GM12801 (cell line): ENCODE measurements around the gene NRCAM.

Experiments
- CTCF ChIP-seq: IDR thresholded peaks from one replicate; pipeline ENCODE4 v1.5.1; 2011; ENCODE audit warnings: control low read depth; ENCODE audit not compliant: insufficient read length; ENCODE audit errors: extremely low read depth

NRCAM gene

GRCh38 chr7:108468246-108468645 is 12.0 kb upstream of the NRCAM start:
- no peak for TF ChIP-seq CTCF

DNA sequence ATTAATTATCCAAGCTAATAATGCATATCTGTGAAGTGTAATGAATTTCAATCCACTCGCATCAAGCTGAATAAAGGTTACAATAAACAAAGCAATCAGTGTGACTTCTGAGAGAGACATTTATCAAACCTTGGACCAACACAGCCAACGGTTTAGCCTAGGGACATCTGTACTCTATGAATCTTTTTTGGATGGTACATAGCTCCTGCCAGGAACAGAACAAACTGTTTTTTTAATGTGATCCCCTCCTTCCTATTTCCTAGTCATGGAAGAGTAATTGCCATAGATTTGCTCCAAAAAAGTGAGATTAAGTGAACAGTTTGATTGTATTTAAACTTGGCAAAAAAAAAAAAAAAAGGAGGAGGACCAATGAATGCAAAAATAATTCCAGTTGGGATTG is 11.2 kb upstream of the NRCAM start:
- no peak for TF ChIP-seq CTCF

DNA sequence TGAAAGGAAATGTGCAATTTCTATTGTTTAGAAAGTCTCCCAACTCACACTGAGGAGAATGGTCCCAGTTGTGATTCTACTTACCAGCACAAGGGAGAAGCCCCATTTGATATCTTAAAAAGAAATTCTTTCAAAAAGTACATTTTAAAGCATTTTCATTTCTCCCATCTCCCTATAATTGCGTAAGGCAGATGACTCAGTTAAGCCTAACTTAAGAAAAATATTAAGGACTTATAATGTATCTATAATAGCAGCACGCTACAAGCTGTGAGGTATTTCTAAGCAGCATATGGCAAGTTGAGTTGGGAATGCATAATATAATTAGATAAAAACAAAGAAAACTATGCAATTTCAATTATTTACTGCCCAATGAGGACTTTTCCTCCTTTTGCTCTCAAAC is 8.5 kb upstream of the NRCAM start:
- no peak for TF ChIP-seq CTCF

DNA sequence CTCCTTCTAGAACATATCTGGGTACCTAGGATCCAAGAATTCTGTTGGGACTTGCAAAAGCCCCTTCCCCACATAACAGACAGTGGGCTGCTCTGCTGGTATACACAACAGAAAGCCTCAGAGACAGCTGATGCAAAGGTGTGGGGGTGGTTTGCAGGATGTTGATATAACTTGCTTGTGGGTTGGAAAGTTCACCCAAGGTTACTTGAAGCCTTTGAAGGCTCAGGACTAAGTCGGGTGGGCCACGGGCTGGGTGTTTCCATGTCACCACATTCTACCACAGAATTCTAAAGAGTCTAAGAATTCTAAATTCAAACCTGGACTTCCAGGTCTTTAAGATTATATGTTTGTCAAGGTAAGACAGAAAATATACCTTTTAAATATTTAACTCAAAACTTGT is 7.4 kb upstream of the NRCAM start:
- TF ChIP-seq CTCF = no peak

GRCh38 chr7:108461840-108462239 is 5.6 kb upstream of the NRCAM start:
- TF ChIP-seq CTCF = no peak

- no peak for TF ChIP-seq CTCF
Measured at GRCh38 chr7:108460964-108461363, 4.7 kb upstream of the NRCAM start.

DNA sequence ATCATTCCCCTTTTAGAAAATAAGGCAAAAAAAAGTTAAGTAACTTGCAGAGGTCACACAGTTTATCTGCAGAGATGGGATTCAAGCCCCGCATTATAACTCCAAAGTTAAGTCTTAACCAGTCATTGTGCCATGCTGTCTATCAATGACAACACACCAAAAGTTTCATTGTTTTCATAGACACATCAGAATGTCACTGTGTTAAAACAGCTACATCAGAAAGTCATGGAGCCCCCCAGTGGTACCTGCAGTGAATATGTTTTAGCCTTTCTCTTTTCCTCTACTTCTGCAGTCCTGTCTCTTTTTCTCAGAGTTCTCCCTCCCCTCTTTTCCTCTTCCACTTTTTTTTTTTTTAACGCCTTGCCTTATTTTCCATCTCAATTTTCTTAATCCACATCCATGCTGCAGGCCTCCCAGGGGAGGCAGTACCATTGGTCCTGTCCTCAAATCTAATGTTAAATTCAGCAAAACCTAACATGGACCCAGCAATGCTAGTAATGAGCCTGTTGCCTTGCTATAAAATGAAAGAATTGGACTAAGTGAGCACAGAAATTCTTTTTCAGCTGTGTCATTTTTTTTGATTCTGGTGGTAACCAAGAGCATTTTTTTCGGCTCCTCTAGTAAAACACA is 3.8 kb upstream of the NRCAM start:
- no peak for TF ChIP-seq CTCF
